Liver (tissue), 3 donors: ENCODE measurements around the gene HAND2.

Experiments used
- ATF3 ChIP-seq: IDR thresholded peaks from 2 replicates; pipeline ENCODE4 v1.6.1; 2016; ENCODE audit warnings: antibody characterized with exemption
- CTCF ChIP-seq: fragments of 150-350 bp; IDR thresholded peaks from 2 replicates; pipeline ENCODE4 v1.5.1; 2017; ENCODE audit warnings: improper control_type of control experiment, low read depth, low read length; ENCODE audit not compliant: missing input control
- EGR1 ChIP-seq, 2 donors: IDR thresholded peaks; 2 replicates each; pipeline ENCODE4 v1.6.1; 2016 to 2018; ENCODE audit warnings: antibody characterized with exemption in 2 of 2, low read depth in 2 of 2
- FOXA1 ChIP-seq: IDR thresholded peaks from 2 replicates; pipeline ENCODE4 v1.6.1; 2016; ENCODE audit warnings: antibody characterized with exemption
- GABPA ChIP-seq, 2 donors: IDR thresholded peaks in 1 of 2; conservative IDR thresholded peaks in 1 of 2; 2 replicates each; pipeline ENCODE4 v1.6.1; 2016; ENCODE audit warnings: antibody characterized with exemption in 2 of 2, mild to moderate bottlenecking in 1 of 2, moderate library complexity in 1 of 2
- RAD21 ChIP-seq, 2 donors: IDR thresholded peaks; 2 replicates each; pipeline ENCODE4 v1.6.1; 2016; ENCODE audit warnings: antibody characterized with exemption in 2 of 2, mild to moderate bottlenecking in 2 of 2
- REST ChIP-seq: IDR thresholded peaks from 2 replicates; pipeline ENCODE4 v1.6.1; 2016; ENCODE audit warnings: antibody characterized with exemption, mild to moderate bottlenecking
- TAF1 ChIP-seq: conservative IDR thresholded peaks from 2 replicates; pipeline ENCODE4 v1.6.1; 2016; ENCODE audit warnings: antibody characterized with exemption, mild to moderate bottlenecking
- YY1 ChIP-seq: IDR thresholded peaks from 2 replicates; pipeline ENCODE4 v1.6.1; 2016; ENCODE audit warnings: antibody characterized with exemption, mild to moderate bottlenecking
- donor health status: healthy.
- donor health status: healthy.

- no peak for TF ChIP-seq FOXA1
- no peak for TF ChIP-seq CTCF
- no peak for TF ChIP-seq TAF1
- no peak for TF ChIP-seq EGR1 (IDR thresholded peaks at IDR 0.05; ENCODE audit: low read depth in 2 of 2)
- no peak for TF ChIP-seq YY1
- TF ChIP-seq RAD21 (IDR thresholded peaks at IDR 0.05) = no peak
- no peak for TF ChIP-seq REST
- no peak for TF ChIP-seq ATF3
- TF ChIP-seq GABPA (IDR thresholded peaks at IDR 0.05 in 1 of 2, conservative IDR thresholded peaks at IDR 0.05 in 1 of 2) = no peak
Observed at GRCh38 chr4:173501592-173502150, 28.4 kb downstream of the HAND2 start.
